ENCODE data around the gene ST3GAL3.
A peak's percentile ranks its signal among the peaks of the same experiment; 100 is the strongest.

DNA sequence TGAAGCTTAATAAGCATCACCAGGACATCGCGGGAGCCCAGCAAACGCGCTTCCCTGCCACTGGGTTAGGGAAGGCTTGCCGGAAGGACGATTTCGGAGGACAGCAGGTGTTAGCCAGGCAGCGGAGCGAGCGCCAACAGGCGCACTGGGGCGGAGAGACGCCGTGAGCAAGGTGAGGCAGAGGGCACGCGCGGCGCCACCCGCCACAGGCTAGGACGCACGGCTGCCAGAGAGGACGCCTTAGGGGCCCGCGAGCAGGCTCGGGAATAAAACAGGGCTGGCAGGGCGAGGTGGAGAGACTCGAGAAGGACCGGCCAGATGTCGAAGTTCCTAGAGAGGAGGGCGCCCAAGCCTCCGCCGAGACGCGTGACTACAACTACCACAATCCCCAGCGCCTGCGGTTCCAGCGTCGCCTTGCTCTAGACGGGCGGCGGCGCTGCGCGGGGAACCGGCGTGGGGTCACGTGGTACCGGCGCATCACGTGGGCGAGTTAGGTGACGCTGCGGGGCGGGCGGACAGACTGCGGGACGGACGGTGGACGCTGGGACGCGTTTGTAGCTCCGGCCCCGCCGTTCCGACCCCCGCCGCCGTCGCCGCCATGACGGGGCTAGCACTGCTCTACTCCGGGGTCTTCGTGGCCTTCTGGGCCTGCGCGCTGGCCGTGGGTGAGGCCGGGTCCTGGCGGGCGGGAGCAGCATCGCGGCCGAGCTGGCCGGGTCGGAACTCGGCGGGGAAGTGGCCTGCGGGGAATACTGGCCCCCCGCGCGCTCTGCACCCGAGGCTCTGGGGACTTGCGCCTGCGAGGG lies 267.3 kb downstream of the ST3GAL3 start, which contains the start of gene ATP6V0B:
- TF ChIP-seq, protein P1, sequence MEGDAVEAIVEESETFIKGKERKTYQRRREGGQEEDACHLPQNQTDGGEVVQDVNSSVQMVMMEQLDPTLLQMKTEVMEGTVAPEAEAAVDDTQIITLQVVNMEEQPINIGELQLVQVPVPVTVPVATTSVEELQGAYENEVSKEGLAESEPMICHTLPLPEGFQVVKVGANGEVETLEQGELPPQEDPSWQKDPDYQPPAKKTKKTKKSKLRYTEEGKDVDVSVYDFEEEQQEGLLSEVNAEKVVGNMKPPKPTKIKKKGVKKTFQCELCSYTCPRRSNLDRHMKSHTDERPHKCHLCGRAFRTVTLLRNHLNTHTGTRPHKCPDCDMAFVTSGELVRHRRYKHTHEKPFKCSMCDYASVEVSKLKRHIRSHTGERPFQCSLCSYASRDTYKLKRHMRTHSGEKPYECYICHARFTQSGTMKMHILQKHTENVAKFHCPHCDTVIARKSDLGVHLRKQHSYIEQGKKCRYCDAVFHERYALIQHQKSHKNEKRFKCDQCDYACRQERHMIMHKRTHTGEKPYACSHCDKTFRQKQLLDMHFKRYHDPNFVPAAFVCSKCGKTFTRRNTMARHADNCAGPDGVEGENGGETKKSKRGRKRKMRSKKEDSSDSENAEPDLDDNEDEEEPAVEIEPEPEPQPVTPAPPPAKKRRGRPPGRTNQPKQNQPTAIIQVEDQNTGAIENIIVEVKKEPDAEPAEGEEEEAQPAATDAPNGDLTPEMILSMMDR (conservative IDR thresholded peaks at IDR 0.05), result no peak; the same call in 1 of the 2 replicates
- TF ChIP-seq ZFX (IDR thresholded peaks at IDR 0.05), result peak; percentile 69; the same call in 1 of the 2 replicates

Measured in C4-2B (cell line).